HG03066 (cell line): ENCODE data around the gene ZNF765.
"Not testable (repeated sequence)": the region's sequence is repeated elsewhere in the genome, so short reads cannot be mapped to it uniquely, and the experiment has no call there.

Source experiments
- ATAC-seq: cut with Tn5 transposase; IDR thresholded peaks from one replicate; pipeline ENCODE4 v1.9.1; 2021; ENCODE audit warnings: low read depth; ENCODE audit not compliant: unreplicated experiment

The ZNF765 gene

GRCh38 chr19:53475470-53475869 is 80.5 kb downstream of the ZNF765 start:
- ATAC-seq = not testable (repeated sequence)
